VCaP (cell line): ENCODE measurements around the gene DESI1.
"Not testable (repeated sequence)": the region's sequence is repeated elsewhere in the genome, so short reads cannot be mapped to it uniquely, and the experiment has no call there.

Experiments
- H3K27ac ChIP-seq: fragments of 450-650 bp; 2 replicates; pipeline ENCODE4 v1.5.1; 2017
- CTCF ChIP-seq: fragments of 450-650 bp; conservative IDR thresholded peaks from 2 replicates; pipeline ENCODE4 v1.5.1; 2017; ENCODE audit warnings: mild to moderate bottlenecking, moderate library complexity

The DESI1 gene

GRCh38 chr22:41647771-41648170 is 26.9 kb upstream of the DESI1 start:
- TF ChIP-seq CTCF = no peak
- no peak overlapping the region for H3K27ac ChIP-seq

GRCh38 chr22:41642331-41643110 is 21.7 kb upstream of the DESI1 start:
- H3K27ac ChIP-seq = no peak overlapping the region
- TF ChIP-seq CTCF = no peak

- no peak overlapping the region for H3K27ac ChIP-seq
Observed at GRCh38 chr22:41641854-41642253, 21.0 kb upstream of the DESI1 start.

GRCh38 chr22:41638748-41639147 is 17.9 kb upstream of the DESI1 start:
- no peak overlapping the region for H3K27ac ChIP-seq
- TF ChIP-seq CTCF = no peak

More at GRCh38 chr22:41641854-41642253, 21.0 kb upstream of the DESI1 start:
- no peak for TF ChIP-seq CTCF

GRCh38 chr22:41638124-41638523 is 17.3 kb upstream of the DESI1 start:
- no peak overlapping the region for H3K27ac ChIP-seq
- no peak for TF ChIP-seq CTCF

- not testable (repeated sequence) for H3K27ac ChIP-seq
Observed at GRCh38 chr22:41637623-41638022, 16.8 kb upstream of the DESI1 start.

GRCh38 chr22:41636467-41636866 is 15.6 kb upstream of the DESI1 start:
- no peak overlapping the region for H3K27ac ChIP-seq

GRCh38 chr22:41634610-41635009 is 13.8 kb upstream of the DESI1 start:
- H3K27ac ChIP-seq = not testable (repeated sequence)

More at GRCh38 chr22:41636467-41636866, 15.6 kb upstream of the DESI1 start:
- TF ChIP-seq CTCF = no peak

GRCh38 chr22:41631615-41632014 is 10.8 kb upstream of the DESI1 start:
- not testable (repeated sequence) for H3K27ac ChIP-seq

GRCh38 chr22:41631115-41631514 is 10.3 kb upstream of the DESI1 start:
- H3K27ac ChIP-seq = not testable (repeated sequence)
